ENCODE data around the gene LRRC47. TPM values are rescaled to one million over a fixed set of nuclear protein-coding genes. Genes with fewer than 3 reads are reported as not detected.

LRRC47 gene
- total and polyA plus RNA-seq, 2 of the 13 experiments (the other 11 are each of a cell fraction or from before 2014, with no cell fraction given): 18.3 to 52.5 TPM

DNA sequence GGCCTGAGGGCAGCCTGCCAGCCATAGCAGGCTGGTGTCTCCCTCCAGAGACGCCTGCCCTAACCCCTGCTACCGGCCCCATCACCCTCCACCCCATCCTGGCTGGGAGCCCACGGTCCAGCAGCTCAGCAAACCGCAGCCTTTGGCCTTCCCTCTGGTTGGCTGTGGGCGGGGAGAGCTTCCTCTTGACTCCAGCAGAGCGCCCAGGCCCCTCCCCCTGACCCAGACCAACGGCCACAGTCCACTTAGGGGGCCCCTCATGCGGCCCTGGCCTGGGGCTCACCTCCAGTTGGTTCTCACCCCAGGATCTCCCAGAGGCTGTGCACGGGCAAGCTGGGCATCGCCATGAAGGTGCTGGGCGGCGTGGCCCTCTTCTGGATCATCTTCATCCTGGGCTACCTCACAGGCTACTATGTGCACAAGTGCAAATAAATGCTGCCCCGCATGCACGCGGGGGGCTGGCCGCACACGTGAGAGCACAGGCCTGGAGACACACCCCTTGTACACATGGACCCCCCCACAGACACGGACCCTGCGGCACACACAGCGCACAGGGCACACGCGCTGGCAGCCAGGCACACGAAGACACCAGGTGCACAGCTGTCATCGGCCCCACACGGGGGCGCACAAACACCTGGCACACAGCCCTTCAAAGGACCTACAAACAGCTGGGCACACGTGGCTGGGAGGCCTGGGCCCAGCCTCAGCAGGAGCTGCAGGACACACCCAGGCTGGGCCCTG lies 20.6 kb downstream of the LRRC47 start (continued):
- TF ChIP-seq YEATS4 (CRISPR knock-in tag; IDR thresholded peaks at IDR 0.05; ENCODE audit: borderline replicate concordance) (peak; percentile 89), ZNF24 (IDR thresholded peaks at IDR 0.05) (no peak), MEF2D (CRISPR knock-in tag; IDR thresholded peaks at IDR 0.05) (no peak; the same call in none of the 2 replicates), GZF1 (CRISPR knock-in tag; IDR thresholded peaks at IDR 0.05) (peak; percentile 28; the same call in 1 of the 2 replicates), KAT8 (CRISPR knock-in tag; IDR thresholded peaks at IDR 0.05) (peak; percentile 35), AHR (CRISPR knock-in tag; IDR thresholded peaks at IDR 0.05) (no peak), ZNF772 (CRISPR knock-in tag; IDR thresholded peaks at IDR 0.05) (peak; percentile 79), NR2C2 (CRISPR knock-in tag; IDR thresholded peaks at IDR 0.05; ENCODE audit: borderline replicate concordance) (peak; percentile 86), EZH2 (conservative IDR thresholded peaks at IDR 0.05; ENCODE audit: low read depth, low read length) (no peak), NFATC3 (CRISPR knock-in tag; IDR thresholded peaks at IDR 0.05) (no peak), SP5 (CRISPR knock-in tag; IDR thresholded peaks at IDR 0.05; ENCODE audit: borderline replicate concordance, low read depth) (peak; percentile 68)
- TF ChIP-seq, protein P1, sequence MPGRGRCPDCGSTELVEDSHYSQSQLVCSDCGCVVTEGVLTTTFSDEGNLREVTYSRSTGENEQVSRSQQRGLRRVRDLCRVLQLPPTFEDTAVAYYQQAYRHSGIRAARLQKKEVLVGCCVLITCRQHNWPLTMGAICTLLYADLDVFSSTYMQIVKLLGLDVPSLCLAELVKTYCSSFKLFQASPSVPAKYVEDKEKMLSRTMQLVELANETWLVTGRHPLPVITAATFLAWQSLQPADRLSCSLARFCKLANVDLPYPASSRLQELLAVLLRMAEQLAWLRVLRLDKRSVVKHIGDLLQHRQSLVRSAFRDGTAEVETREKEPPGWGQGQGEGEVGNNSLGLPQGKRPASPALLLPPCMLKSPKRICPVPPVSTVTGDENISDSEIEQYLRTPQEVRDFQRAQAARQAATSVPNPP (CRISPR knock-in tag; IDR thresholded peaks at IDR 0.05): peak; percentile 95; the same call in 1 of the 2 replicates
- TF ChIP-seq, protein P2, sequence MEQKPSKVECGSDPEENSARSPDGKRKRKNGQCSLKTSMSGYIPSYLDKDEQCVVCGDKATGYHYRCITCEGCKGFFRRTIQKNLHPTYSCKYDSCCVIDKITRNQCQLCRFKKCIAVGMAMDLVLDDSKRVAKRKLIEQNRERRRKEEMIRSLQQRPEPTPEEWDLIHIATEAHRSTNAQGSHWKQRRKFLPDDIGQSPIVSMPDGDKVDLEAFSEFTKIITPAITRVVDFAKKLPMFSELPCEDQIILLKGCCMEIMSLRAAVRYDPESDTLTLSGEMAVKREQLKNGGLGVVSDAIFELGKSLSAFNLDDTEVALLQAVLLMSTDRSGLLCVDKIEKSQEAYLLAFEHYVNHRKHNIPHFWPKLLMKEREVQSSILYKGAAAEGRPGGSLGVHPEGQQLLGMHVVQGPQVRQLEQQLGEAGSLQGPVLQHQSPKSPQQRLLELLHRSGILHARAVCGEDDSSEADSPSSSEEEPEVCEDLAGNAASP (CRISPR knock-in tag; IDR thresholded peaks at IDR 0.05; ENCODE audit: borderline replicate concordance): no peak
- TF ChIP-seq, protein P3, sequence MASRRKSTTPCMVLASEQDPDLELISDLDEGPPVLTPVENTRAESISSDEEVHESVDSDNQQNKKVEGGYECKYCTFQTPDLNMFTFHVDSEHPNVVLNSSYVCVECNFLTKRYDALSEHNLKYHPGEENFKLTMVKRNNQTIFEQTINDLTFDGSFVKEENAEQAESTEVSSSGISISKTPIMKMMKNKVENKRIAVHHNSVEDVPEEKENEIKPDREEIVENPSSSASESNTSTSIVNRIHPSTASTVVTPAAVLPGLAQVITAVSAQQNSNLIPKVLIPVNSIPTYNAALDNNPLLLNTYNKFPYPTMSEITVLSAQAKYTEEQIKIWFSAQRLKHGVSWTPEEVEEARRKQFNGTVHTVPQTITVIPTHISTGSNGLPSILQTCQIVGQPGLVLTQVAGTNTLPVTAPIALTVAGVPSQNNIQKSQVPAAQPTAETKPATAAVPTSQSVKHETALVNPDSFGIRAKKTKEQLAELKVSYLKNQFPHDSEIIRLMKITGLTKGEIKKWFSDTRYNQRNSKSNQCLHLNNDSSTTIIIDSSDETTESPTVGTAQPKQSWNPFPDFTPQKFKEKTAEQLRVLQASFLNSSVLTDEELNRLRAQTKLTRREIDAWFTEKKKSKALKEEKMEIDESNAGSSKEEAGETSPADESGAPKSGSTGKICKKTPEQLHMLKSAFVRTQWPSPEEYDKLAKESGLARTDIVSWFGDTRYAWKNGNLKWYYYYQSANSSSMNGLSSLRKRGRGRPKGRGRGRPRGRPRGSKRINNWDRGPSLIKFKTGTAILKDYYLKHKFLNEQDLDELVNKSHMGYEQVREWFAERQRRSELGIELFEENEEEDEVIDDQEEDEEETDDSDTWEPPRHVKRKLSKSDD (CRISPR knock-in tag; IDR thresholded peaks at IDR 0.05; ENCODE audit: low read depth): peak; percentile 63
- TF ChIP-seq, protein P4, sequence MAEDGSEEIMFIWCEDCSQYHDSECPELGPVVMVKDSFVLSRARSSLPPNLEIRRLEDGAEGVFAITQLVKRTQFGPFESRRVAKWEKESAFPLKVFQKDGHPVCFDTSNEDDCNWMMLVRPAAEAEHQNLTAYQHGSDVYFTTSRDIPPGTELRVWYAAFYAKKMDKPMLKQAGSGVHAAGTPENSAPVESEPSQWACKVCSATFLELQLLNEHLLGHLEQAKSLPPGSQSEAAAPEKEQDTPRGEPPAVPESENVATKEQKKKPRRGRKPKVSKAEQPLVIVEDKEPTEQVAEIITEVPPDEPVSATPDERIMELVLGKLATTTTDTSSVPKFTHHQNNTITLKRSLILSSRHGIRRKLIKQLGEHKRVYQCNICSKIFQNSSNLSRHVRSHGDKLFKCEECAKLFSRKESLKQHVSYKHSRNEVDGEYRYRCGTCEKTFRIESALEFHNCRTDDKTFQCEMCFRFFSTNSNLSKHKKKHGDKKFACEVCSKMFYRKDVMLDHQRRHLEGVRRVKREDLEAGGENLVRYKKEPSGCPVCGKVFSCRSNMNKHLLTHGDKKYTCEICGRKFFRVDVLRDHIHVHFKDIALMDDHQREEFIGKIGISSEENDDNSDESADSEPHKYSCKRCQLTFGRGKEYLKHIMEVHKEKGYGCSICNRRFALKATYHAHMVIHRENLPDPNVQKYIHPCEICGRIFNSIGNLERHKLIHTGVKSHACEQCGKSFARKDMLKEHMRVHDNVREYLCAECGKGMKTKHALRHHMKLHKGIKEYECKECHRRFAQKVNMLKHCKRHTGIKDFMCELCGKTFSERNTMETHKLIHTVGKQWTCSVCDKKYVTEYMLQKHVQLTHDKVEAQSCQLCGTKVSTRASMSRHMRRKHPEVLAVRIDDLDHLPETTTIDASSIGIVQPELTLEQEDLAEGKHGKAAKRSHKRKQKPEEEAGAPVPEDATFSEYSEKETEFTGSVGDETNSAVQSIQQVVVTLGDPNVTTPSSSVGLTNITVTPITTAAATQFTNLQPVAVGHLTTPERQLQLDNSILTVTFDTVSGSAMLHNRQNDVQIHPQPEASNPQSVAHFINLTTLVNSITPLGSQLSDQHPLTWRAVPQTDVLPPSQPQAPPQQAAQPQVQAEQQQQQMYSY (CRISPR knock-in tag; IDR thresholded peaks at IDR 0.05): 0 out of 2 replicates have a peak, but pooled peaks have one; percentile 59
- TF ChIP-seq, protein P5, sequence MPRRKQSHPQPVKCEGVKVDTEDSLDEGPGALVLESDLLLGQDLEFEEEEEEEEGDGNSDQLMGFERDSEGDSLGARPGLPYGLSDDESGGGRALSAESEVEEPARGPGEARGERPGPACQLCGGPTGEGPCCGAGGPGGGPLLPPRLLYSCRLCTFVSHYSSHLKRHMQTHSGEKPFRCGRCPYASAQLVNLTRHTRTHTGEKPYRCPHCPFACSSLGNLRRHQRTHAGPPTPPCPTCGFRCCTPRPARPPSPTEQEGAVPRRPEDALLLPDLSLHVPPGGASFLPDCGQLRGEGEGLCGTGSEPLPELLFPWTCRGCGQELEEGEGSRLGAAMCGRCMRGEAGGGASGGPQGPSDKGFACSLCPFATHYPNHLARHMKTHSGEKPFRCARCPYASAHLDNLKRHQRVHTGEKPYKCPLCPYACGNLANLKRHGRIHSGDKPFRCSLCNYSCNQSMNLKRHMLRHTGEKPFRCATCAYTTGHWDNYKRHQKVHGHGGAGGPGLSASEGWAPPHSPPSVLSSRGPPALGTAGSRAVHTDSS (CRISPR knock-in tag; conservative IDR thresholded peaks at IDR 0.05): no peak
- TF ChIP-seq, protein P6, sequence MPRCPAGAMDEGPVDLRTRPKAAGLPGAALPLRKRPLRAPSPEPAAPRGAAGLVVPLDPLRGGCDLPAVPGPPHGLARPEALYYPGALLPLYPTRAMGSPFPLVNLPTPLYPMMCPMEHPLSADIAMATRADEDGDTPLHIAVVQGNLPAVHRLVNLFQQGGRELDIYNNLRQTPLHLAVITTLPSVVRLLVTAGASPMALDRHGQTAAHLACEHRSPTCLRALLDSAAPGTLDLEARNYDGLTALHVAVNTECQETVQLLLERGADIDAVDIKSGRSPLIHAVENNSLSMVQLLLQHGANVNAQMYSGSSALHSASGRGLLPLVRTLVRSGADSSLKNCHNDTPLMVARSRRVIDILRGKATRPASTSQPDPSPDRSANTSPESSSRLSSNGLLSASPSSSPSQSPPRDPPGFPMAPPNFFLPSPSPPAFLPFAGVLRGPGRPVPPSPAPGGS (CRISPR knock-in tag; IDR thresholded peaks at IDR 0.05): no peak; the same call in none of the 2 replicates
